Measurements from ENCODE around the gene HNRNPDL.
"Not testable (repeated sequence)": the region's sequence is repeated elsewhere in the genome, so short reads cannot be mapped to it uniquely, and the experiment has no call there.

HNRNPDL gene

DNA sequence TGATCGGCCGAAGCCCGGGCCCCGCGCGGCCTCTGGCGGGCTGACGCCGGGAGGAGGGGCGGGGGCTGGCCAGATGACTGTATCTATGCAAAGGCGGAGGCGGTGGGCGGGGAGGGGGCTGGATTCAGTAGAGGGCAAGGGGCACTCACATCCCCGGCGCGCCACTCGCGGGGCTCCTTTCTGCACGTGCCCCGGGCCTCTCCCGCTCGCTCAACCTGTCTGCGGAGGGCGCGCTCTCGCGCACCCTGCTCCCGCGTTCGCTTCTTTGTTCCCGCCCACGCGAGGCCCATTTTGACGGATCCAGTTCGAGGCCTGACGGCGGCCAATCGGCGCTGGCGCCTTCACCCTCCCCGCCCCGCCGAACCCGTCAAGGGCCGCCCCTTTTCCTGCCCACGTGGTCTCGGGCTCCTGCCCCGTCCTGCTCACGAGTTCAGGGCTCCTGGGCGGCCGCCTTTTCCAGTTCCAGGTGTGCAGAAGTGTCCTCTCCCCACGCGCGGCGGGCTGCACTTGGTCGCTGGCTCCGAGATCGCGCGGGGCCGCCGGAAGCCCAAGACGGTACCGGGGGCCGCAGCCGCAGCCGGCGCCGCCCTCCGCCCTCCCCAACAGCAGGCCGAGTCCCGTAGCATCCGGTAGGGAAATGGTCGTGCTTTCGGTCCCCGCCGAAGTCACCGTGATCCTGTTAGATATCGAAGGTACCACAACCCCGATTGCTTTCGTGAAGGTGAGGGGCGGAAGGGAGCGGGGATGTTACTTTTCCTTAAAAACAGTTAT, at the start of gene HNRNPDL, which contains the start of gene ENOPH1:
Gene HNRNPDL (minus strand): TSS at position 270 of the 771 bp plus-strand sequence. CDS start 772 bp downstream, outside the sequence.
Gene ENOPH1 (plus strand): TSS at position 398 of the 771 bp plus-strand sequence. CDS start 240 bp downstream, at position 638.
- H3K9me3 Mint-ChIP-seq: no peaks in the 10 kb centered on the region
- H3K36me3 Mint-ChIP-seq (ENCODE audit: low read depth): peaks cover 51% of the 10 kb centered on the region
- H3K27ac Mint-ChIP-seq: peak within 1 kb of the TSS; percentile 99
- H3K4me3 Mint-ChIP-seq: peak within 1 kb of the TSS; percentile 100
- H3K27me3 Mint-ChIP-seq (ENCODE audit: low read depth): no peaks in the 10 kb centered on the region
- peaks cover 51% of the 10 kb centered on the region for H3K4me1 Mint-ChIP-seq (ENCODE audit: low read depth)

DNA sequence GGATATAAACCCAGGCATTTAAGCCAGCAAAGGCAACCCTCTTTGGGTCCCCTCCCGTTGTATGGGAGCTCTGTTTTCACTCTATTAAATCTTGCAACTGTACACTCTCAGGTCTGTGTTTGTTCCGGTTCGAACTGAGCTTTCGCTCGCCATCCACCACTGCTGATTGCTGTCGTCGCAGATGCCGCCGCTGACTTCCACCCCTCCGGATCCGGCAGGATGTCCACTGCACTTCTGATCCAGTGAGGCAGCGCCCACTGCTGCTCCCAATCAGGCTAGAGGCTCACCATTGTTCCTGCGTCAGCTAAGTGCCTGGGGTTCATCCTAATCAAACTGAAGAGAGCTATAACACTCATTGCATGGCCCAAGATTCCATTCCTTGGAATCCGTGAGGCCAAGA, 49.3 kb upstream of the HNRNPDL start:
- H3K36me3 Mint-ChIP-seq (ENCODE audit: low read depth): peaks cover 5% of the 10 kb centered on the region

DNA sequence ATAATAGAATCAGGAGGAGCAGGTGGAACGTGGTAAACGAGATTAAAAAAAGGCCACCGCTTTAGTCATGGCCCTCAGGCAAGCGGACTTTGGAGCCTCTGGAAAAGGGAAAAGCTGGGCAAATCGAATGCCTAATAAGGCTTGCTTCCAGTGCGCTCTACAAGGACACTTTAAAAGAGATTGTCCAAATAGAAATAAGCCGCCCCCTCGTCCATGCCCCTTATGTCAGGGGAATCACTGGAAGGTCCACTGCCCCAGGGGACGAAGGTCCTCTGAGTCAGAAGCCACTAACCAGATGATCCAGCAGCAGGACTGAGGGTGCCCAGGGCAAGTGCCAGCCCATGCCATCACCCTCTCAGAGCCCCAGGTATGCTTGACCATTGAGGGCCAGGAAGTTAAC, 47.2 kb upstream of the HNRNPDL start:
- not testable (repeated sequence) for H3K4me1 Mint-ChIP-seq (ENCODE audit: low read depth); H3K27ac Mint-ChIP-seq; H3K27me3 Mint-ChIP-seq (ENCODE audit: low read depth); H3K4me3 Mint-ChIP-seq; H3K36me3 Mint-ChIP-seq (ENCODE audit: low read depth); H3K9me3 Mint-ChIP-seq

More for the DNA sequence above, 49.3 kb upstream of the HNRNPDL start:
- H3K27me3 Mint-ChIP-seq (ENCODE audit: low read depth): no peaks in the 10 kb centered on the region
- no peaks in the 10 kb centered on the region for H3K9me3 Mint-ChIP-seq
- H3K4me1 Mint-ChIP-seq (ENCODE audit: low read depth): no peaks in the 10 kb centered on the region
- no peak overlapping the region for H3K4me3 Mint-ChIP-seq
- no peak overlapping the region for H3K27ac Mint-ChIP-seq

DNA sequence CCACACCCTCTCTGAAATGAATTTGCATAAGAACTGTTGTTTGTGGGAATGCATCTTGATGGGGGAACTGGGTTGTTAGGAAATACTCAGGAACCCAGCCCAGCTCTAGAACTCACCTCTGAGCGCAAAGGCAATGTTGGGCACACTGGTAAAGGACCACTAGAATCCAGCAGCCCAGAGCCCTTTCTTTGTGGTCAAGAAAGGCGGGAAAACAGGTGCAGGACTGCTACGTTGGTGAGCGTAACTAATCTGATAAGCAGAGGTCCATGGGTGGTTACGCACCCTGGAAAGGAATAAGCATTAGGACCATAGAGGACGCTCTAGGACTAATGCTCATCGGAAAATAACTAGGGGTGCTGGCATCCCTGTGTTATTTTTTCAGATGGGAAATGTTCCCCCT, 45.7 kb upstream of the HNRNPDL start:
- H3K27ac Mint-ChIP-seq; H3K27me3 Mint-ChIP-seq (ENCODE audit: low read depth): not testable (repeated sequence)

DNA sequence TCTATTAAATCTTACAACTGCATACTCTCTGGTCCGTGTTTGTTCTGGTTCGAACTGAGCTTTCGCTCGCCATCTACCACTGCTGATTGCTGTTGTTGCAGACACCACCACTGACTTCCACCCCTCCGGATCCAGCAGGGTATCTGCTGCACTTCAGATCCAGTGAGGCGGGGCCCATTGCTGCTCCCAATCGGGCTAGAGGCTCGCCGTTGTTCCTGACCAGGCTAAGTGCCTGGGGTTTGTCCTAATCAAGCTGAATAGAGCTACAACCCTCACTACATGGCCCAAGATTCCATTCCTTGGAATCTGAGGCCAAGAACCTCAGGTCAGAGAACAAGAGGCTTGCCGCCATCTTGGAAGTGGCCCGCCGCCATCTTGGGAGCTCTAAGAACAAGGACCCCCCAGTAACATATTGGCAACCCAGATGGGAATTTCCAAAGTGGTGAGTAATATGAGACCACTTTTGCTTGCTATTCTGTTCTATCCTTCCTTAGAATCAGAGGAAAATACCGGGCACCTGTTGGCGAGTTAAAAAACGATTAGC, 43.4 kb upstream of the HNRNPDL start:
- no peak overlapping the region for H3K4me3 Mint-ChIP-seq
- H3K9me3 Mint-ChIP-seq: no peaks in the 10 kb centered on the region
- no peaks in the 10 kb centered on the region for H3K4me1 Mint-ChIP-seq (ENCODE audit: low read depth)
- no peak overlapping the region for H3K27ac Mint-ChIP-seq
- H3K27me3 Mint-ChIP-seq (ENCODE audit: low read depth): no peaks in the 10 kb centered on the region
- H3K36me3 Mint-ChIP-seq (ENCODE audit: low read depth): no peaks in the 10 kb centered on the region

More for the DNA sequence above, 45.7 kb upstream of the HNRNPDL start:
- not testable (repeated sequence) for H3K9me3 Mint-ChIP-seq; H3K4me3 Mint-ChIP-seq; H3K4me1 Mint-ChIP-seq (ENCODE audit: low read depth); H3K36me3 Mint-ChIP-seq (ENCODE audit: low read depth)

DNA sequence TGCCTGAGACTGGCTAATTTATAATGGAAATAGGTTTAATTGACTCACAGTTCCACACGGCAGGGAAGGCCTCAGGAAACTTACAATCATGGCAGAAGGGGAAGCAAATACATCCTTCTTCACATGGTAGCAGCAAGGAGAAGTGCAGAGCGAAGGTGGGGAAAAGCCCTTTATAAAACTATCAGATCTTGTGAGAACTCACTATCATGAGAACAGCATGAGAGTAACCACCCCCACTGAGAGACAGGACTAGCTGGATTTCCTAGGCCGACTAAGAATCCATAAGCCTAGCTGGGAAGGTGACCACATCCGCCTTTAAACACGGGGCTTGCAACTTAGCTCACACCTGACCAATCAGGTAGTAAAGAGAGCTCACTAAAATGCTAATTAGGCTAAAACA, 42.8 kb upstream of the HNRNPDL start:
- not testable (repeated sequence) for H3K27me3 Mint-ChIP-seq (ENCODE audit: low read depth); H3K27ac Mint-ChIP-seq; H3K36me3 Mint-ChIP-seq (ENCODE audit: low read depth); H3K9me3 Mint-ChIP-seq; H3K4me1 Mint-ChIP-seq (ENCODE audit: low read depth); H3K4me3 Mint-ChIP-seq

DNA sequence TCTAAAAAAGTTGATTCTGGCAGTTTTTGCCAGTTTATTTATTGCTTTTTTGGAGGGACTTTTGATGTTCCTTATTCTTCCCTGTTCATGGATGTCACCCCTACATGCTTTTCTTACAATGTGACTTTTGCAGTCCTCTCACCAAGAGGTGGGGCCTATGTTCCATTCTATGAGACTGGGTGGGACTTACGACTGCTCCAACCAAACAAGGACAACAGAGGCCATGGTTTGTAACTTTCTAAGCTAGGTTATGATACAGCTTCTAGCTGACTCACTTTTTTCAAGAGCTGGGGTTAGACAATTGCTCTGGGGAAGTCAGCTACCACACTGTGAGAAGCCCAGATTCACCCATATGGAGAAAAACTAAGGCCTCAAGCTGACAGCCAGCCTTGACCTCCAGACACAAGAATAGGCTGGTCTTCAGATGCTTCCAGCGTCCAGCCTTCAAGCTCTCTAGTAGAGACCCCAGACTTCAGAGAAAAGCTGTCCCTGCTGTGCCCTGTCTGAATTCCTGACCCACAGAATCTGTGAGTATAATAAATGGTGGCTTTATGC, 39.6 kb upstream of the HNRNPDL start:
- no peak overlapping the region for H3K4me3 Mint-ChIP-seq

DNA sequence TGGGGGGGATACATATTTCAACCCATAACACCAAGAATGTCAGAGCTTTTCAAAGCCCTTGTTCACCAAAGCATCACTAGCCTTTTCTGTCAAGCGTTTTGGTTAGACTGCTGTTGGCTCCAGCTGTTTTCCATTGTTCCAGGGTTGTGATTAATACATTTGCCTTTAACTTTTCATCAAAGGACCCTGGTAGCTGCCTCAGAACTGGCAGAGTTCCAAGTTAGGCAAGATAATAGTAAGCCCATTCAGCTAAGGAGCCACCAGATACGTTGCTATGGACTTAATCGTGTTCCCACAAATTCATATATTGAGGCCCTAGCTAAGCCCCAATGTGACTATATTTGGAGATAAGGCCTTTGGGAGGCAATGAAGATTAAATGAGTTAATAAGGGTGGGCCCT, 37.2 kb upstream of the HNRNPDL start:
- Mint-ChIP-seq H3K27ac (no peak overlapping the region), H3K27me3 (ENCODE audit: low read depth) (no peaks in the 10 kb centered on the region), H3K4me3 (no peak overlapping the region), H3K4me1 (ENCODE audit: low read depth) (no peaks in the 10 kb centered on the region), H3K36me3 (ENCODE audit: low read depth) (peaks cover 10% of the 10 kb centered on the region), H3K9me3 (no peaks in the 10 kb centered on the region)

More for the DNA sequence above, 39.6 kb upstream of the HNRNPDL start:
- Mint-ChIP-seq H3K27ac (no peak overlapping the region), H3K9me3 (no peaks in the 10 kb centered on the region), H3K27me3 (ENCODE audit: low read depth) (no peaks in the 10 kb centered on the region), H3K36me3 (ENCODE audit: low read depth) (peaks cover 2% of the 10 kb centered on the region), H3K4me1 (ENCODE audit: low read depth) (no peaks in the 10 kb centered on the region)

DNA sequence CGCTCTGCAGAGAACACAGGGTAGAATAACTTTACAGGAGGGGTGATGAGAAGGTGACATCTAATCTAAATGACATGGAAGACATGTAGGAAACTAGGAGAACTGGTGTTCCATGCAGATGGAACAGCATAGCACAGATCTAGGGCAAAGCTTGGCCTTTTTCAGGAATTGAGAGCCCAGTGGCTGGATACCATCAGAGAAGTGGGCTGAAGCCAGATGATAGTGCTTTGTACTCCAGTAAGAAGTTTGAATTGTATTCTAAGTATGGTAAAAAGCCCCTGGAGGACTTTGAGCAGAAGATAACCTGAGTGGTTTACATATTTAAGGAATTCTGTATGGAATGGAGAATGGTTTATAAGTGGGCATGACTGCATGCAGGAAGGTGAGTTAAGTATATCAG, 33.0 kb upstream of the HNRNPDL start:
- H3K36me3 Mint-ChIP-seq (ENCODE audit: low read depth): peaks cover 10% of the 10 kb centered on the region
- H3K9me3 Mint-ChIP-seq: no peaks in the 10 kb centered on the region
- no peaks in the 10 kb centered on the region for H3K27me3 Mint-ChIP-seq (ENCODE audit: low read depth)
- H3K4me1 Mint-ChIP-seq (ENCODE audit: low read depth): no peaks in the 10 kb centered on the region
- no peak overlapping the region for H3K4me3 Mint-ChIP-seq
- no peak overlapping the region for H3K27ac Mint-ChIP-seq

DNA sequence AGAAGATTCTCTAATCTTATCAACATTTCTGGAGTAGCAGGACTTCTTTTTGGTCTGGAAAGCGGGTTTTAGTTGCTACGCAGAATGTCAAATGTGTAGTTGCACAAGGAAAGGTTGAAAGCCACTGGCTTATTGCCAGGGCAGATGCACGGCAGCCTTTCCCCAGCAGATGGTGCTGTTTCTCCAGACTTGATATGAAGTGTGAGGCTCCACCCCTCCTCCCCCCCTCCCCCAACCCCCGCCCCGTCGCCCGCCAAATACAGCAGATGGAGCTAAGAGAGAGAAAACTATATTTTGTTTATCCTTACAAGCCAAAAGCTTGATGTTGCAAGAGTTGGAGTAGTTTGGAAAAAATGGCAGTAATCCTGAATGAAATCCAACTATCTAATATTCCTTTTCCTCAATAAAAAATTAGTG, 32.2 kb upstream of the HNRNPDL start:
- peaks cover 13% of the 10 kb centered on the region for H3K36me3 Mint-ChIP-seq (ENCODE audit: low read depth)
- no peaks in the 10 kb centered on the region for H3K27me3 Mint-ChIP-seq (ENCODE audit: low read depth)
- no peaks in the 10 kb centered on the region for H3K4me1 Mint-ChIP-seq (ENCODE audit: low read depth)
- H3K27ac Mint-ChIP-seq: no peak overlapping the region
- no peaks in the 10 kb centered on the region for H3K9me3 Mint-ChIP-seq
- no peak overlapping the region for H3K4me3 Mint-ChIP-seq

DNA sequence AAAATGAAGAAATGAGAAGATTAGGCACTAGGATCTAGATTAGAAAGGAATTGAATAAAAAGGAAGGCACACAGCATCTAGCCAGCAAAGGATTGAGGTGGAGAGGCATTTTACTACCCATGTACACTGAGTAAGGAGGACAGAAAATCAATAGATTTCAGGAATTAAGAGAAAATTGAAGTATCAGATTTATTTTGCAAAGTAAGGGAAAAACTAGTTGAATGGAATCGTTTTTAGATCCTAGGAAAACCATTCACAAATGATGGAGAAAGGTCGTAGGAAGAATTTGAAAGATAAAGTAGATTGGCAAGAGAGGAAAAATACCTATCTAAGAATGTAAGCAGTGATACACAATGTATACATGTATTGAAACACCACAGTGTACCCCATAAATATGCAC, 31.4 kb upstream of the HNRNPDL start:
- H3K27me3 Mint-ChIP-seq (ENCODE audit: low read depth): no peaks in the 10 kb centered on the region
- no peak overlapping the region for H3K4me3 Mint-ChIP-seq
- no peak overlapping the region for H3K27ac Mint-ChIP-seq
- H3K9me3 Mint-ChIP-seq: no peaks in the 10 kb centered on the region
- no peaks in the 10 kb centered on the region for H3K4me1 Mint-ChIP-seq (ENCODE audit: low read depth)
- peaks cover 14% of the 10 kb centered on the region for H3K36me3 Mint-ChIP-seq (ENCODE audit: low read depth)

DNA sequence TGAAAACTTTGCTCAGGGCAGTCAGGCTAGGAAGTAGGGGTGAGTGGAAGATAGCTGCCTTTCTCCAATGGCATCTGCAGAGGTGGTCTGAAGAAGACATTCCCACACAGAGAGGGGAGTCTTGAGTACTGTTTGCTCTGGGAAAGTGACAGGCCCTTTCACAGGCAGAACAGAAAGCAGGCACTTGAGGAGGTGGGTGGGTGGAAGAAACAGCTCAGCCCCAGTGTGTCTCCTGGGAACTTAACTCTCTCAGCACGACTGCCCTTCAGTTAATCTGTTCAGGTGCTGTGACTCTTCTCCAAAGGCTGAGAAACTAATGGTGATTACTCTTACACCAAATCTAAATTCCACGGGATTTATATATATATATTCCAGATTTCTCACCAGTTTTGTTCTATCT, 28.5 kb upstream of the HNRNPDL start:
- Mint-ChIP-seq H3K9me3 (no peaks in the 10 kb centered on the region), H3K4me3 (no peak overlapping the region), H3K4me1 (ENCODE audit: low read depth) (peaks cover 4% of the 10 kb centered on the region), H3K36me3 (ENCODE audit: low read depth) (peaks cover 21% of the 10 kb centered on the region), H3K27ac (no peak overlapping the region), H3K27me3 (ENCODE audit: low read depth) (no peaks in the 10 kb centered on the region)

DNA sequence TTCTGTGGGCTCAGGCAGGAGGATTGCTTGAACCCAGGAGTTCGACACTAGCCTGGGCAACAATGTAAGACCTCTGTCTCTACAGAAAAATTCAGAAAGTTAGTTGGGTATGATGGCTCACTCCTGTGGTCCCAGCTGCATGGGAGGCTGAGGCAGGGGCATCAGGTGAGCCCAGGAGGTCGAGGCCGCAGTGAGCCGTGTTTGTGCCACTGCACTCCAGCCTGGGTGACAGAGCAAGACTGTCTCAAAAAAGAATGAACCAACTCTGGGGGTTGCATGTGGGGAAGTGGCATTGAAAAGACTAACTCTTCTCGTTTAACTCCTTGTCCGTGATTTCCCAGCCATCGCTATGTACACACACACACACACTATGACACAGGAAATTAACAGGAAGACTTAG, 27.0 kb upstream of the HNRNPDL start:
- Mint-ChIP-seq H3K4me1 (ENCODE audit: low read depth) (peaks cover 4% of the 10 kb centered on the region), H3K27me3 (ENCODE audit: low read depth) (no peaks in the 10 kb centered on the region), H3K4me3 (no peak overlapping the region), H3K9me3 (no peaks in the 10 kb centered on the region), H3K27ac (no peak overlapping the region), H3K36me3 (ENCODE audit: low read depth) (peaks cover 23% of the 10 kb centered on the region)

DNA sequence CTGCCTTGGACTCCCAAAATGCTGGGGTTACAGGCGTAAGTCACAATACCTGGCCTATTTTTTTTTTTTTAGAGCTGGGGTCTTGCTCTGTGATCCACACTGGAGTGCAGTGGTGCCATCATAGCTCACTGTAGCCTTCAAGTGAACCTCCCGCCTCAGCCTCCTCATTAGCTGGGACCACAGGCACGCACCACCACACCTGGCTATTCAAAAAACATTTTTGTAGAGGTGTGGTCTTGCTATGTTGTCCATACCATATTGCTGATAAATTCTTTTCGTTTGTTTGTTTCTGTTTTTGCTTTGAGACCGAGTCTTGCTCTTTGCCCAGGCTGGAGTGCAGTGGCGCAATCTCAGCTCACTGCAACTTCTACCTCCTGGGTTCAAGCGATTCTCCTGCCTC, 21.8 kb upstream of the HNRNPDL start:
- Mint-ChIP-seq H3K4me1 (ENCODE audit: low read depth) (peaks cover 12% of the 10 kb centered on the region), H3K27me3 (ENCODE audit: low read depth) (no peaks in the 10 kb centered on the region), H3K9me3 (no peaks in the 10 kb centered on the region), H3K4me3 (no peak overlapping the region), H3K27ac (no peak overlapping the region), H3K36me3 (ENCODE audit: low read depth) (peaks cover 57% of the 10 kb centered on the region)
